ENCODE data around the gene SORCS2.

GRCh38 chr4:7252051-7252450 lies 59.7 kb downstream of the SORCS2 start:
- no peak for TF ChIP-seq EZH2 (IDR thresholded peaks at IDR 0.05; ENCODE audit: low read length)
- TF ChIP-seq, protein P1, sequence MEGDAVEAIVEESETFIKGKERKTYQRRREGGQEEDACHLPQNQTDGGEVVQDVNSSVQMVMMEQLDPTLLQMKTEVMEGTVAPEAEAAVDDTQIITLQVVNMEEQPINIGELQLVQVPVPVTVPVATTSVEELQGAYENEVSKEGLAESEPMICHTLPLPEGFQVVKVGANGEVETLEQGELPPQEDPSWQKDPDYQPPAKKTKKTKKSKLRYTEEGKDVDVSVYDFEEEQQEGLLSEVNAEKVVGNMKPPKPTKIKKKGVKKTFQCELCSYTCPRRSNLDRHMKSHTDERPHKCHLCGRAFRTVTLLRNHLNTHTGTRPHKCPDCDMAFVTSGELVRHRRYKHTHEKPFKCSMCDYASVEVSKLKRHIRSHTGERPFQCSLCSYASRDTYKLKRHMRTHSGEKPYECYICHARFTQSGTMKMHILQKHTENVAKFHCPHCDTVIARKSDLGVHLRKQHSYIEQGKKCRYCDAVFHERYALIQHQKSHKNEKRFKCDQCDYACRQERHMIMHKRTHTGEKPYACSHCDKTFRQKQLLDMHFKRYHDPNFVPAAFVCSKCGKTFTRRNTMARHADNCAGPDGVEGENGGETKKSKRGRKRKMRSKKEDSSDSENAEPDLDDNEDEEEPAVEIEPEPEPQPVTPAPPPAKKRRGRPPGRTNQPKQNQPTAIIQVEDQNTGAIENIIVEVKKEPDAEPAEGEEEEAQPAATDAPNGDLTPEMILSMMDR (optimal IDR thresholded peaks at IDR 0.05 in 1 of 3, IDR thresholded peaks at IDR 0.05 in 1 of 3, conservative IDR thresholded peaks at IDR 0.05 in 1 of 3; ENCODE audit: extremely low read depth in 1 of 3, insufficient read depth in 2 of 3, low read length in 3 of 3), result no peak

Data from keratinocyte (primary cell).